ENCODE data around the gene BCCIP. TPM values are rescaled to one million over a fixed set of nuclear protein-coding genes. Genes with fewer than 3 reads are reported as not detected.

The BCCIP gene
- total RNA-seq, 1 donor from 2014 or later: 81.5 TPM

- H3K9me3 Mint-ChIP-seq: no peaks in the 10 kb centered on the region
- H3K27ac Mint-ChIP-seq: no peak overlapping the region
- H3K36me3 Mint-ChIP-seq: no peaks in the 10 kb centered on the region
- H3K4me1 Mint-ChIP-seq (ENCODE audit: unreplicated experiment): no peaks in the 10 kb centered on the region
- H3K27me3 Mint-ChIP-seq: no peaks in the 10 kb centered on the region
- no peak overlapping the region for H3K4me3 Mint-ChIP-seq
- no peak for TF ChIP-seq CTCF (conservative IDR thresholded peaks at IDR 0.05)
- no peak for DNase-seq (ENCODE audit: extremely low spot score, unreplicated experiment)
Measured at GRCh38 chr10:125778556-125778955, 44.8 kb upstream of the BCCIP start.

GRCh38 chr10:125779403-125780327 is 43.7 kb upstream of the BCCIP start:
- DNase-seq (ENCODE audit: extremely low spot score, unreplicated experiment): peak; percentile 40
- no peaks in the 10 kb centered on the region for H3K27me3 Mint-ChIP-seq
- no peaks in the 10 kb centered on the region for H3K4me1 Mint-ChIP-seq (ENCODE audit: unreplicated experiment)
- TF ChIP-seq CTCF (conservative IDR thresholded peaks at IDR 0.05): no peak
- no peak overlapping the region for H3K4me3 Mint-ChIP-seq
- no peaks in the 10 kb centered on the region for H3K36me3 Mint-ChIP-seq
- H3K27ac Mint-ChIP-seq: no peak overlapping the region
- H3K9me3 Mint-ChIP-seq: no peaks in the 10 kb centered on the region

- no peak for TF ChIP-seq CTCF (conservative IDR thresholded peaks at IDR 0.05)
- DNase-seq (ENCODE audit: extremely low spot score, unreplicated experiment): peak; percentile 54
- Mint-ChIP-seq H3K36me3 (peaks cover 5% of the 10 kb centered on the region), H3K4me1 (ENCODE audit: unreplicated experiment) (no peaks in the 10 kb centered on the region), H3K4me3 (no peak overlapping the region), H3K27ac (no peak overlapping the region), H3K9me3 (no peaks in the 10 kb centered on the region), H3K27me3 (no peaks in the 10 kb centered on the region)
Measured at GRCh38 chr10:125781374-125781773, 42.0 kb upstream of the BCCIP start.

- Mint-ChIP-seq H3K36me3 (peaks cover 6% of the 10 kb centered on the region), H3K27ac (no peak overlapping the region), H3K27me3 (no peaks in the 10 kb centered on the region), H3K4me1 (ENCODE audit: unreplicated experiment) (no peaks in the 10 kb centered on the region), H3K4me3 (no peak overlapping the region), H3K9me3 (no peaks in the 10 kb centered on the region)
- peak; percentile 52 for DNase-seq (ENCODE audit: extremely low spot score, unreplicated experiment)
- TF ChIP-seq CTCF (conservative IDR thresholded peaks at IDR 0.05): no peak
Measured at GRCh38 chr10:125782054-125782453, 41.3 kb upstream of the BCCIP start.

GRCh38 chr10:125782616-125783015 is 40.7 kb upstream of the BCCIP start:
- Mint-ChIP-seq H3K36me3 (peaks cover 9% of the 10 kb centered on the region), H3K27me3 (no peaks in the 10 kb centered on the region), H3K4me1 (ENCODE audit: unreplicated experiment) (no peaks in the 10 kb centered on the region), H3K4me3 (no peak overlapping the region), H3K9me3 (no peaks in the 10 kb centered on the region), H3K27ac (no peak overlapping the region)
- no peak for DNase-seq (ENCODE audit: extremely low spot score, unreplicated experiment)
- no peak for TF ChIP-seq CTCF (conservative IDR thresholded peaks at IDR 0.05)

All from type B pancreatic cell (in vitro differentiated cells).